Endothelial cell (in vitro differentiated cells): Measurements from ENCODE around the gene KCNE5. TPM values are rescaled to one million over a fixed set of nuclear protein-coding genes. Genes with fewer than 3 reads are reported as not detected.
"Not testable (repeated sequence)": the region's sequence is repeated elsewhere in the genome, so short reads cannot be mapped to it uniquely, and the experiment has no call there.

ENCODE experiments used
- DNase-seq: peaks from one replicate; pipeline ENCODE4 v3.0.0; 2021; ENCODE audit warnings: low spot score
- H3K27ac Mint-ChIP-seq: one replicate; pipeline ENCODE4 v1.8.0; 2021; ENCODE audit warnings: mixed read lengths, inconsistent platforms; ENCODE audit not compliant: unreplicated experiment
- H3K27me3 Mint-ChIP-seq: one replicate; pipeline ENCODE4 v1.8.0; 2021; ENCODE audit warnings: mild to moderate bottlenecking, moderate library complexity, mixed read lengths, inconsistent platforms; ENCODE audit not compliant: unreplicated experiment
- H3K36me3 Mint-ChIP-seq: one replicate; pipeline ENCODE4 v1.8.0; 2021; ENCODE audit warnings: mild to moderate bottlenecking, low read depth, mixed read lengths, inconsistent platforms; ENCODE audit not compliant: unreplicated experiment
- H3K4me1 Mint-ChIP-seq: one replicate; pipeline ENCODE4 v1.8.0; 2021; ENCODE audit warnings: mild to moderate bottlenecking, mixed read lengths, inconsistent platforms; ENCODE audit not compliant: unreplicated experiment
- H3K4me3 Mint-ChIP-seq: one replicate; pipeline ENCODE4 v1.8.0; 2021; ENCODE audit warnings: mild to moderate bottlenecking, mixed read lengths, inconsistent platforms; ENCODE audit not compliant: unreplicated experiment
- H3K9me3 Mint-ChIP-seq: one replicate; pipeline ENCODE4 v1.8.0; 2021; ENCODE audit warnings: mixed read lengths, inconsistent platforms; ENCODE audit not compliant: unreplicated experiment
- CTCF ChIP-seq: fragments of 200-600 bp; sonication (generic); IDR thresholded peaks from one replicate; pipeline ENCODE4 v1.5.0; 2021; ENCODE audit warnings: antibody characterized with exemption; ENCODE audit not compliant: unreplicated experiment
- total RNA-seq: library from RNA; stranded (reverse); fragmentation: NEBNext Ultra II Directional; extraction: Animal tissue kit (Norgen Biotek cat#: 25700); gene quantifications from one replicate; pipeline ENCODE4 v1.2.1, GENCODE V29; 2021; ENCODE audit not compliant: unreplicated experiment

Gene KCNE5
- total RNA-seq, 1 donor from 2014 or later, result 9.4 TPM

- no peaks in the 10 kb centered on the region for H3K9me3 Mint-ChIP-seq
- H3K27ac Mint-ChIP-seq, result no peak overlapping the region
- H3K27me3 Mint-ChIP-seq, result no peaks in the 10 kb centered on the region
- H3K4me3 Mint-ChIP-seq, result no peak overlapping the region
- no peak for TF ChIP-seq CTCF
- peaks cover 16% of the 10 kb centered on the region for H3K4me1 Mint-ChIP-seq
- peaks cover 6% of the 10 kb centered on the region for H3K36me3 Mint-ChIP-seq
- no peak for DNase-seq
These were observed 18.7 kb upstream of the KCNE5 start for GRCh38 chrX:109643687-109644086.

GRCh38 chrX:109638158-109638557 lies 13.2 kb upstream of the KCNE5 start:
- Mint-ChIP-seq H3K4me1 (peaks cover 20% of the 10 kb centered on the region), H3K36me3 (peaks cover 4% of the 10 kb centered on the region), H3K9me3 (no peaks in the 10 kb centered on the region), H3K27ac (no peak overlapping the region), H3K27me3 (no peaks in the 10 kb centered on the region), H3K4me3 (no peak overlapping the region)
- no peak for TF ChIP-seq CTCF
- DNase-seq, result no peak

GRCh38 chrX:109637477-109637876 lies 12.5 kb upstream of the KCNE5 start:
- DNase-seq, H3K4me3 Mint-ChIP-seq, H3K36me3 Mint-ChIP-seq, H3K9me3 Mint-ChIP-seq, H3K27me3 Mint-ChIP-seq, H3K27ac Mint-ChIP-seq: not testable (repeated sequence)
- H3K4me1 Mint-ChIP-seq, result peaks cover 18% of the 10 kb centered on the region

GRCh38 chrX:109635146-109635545 lies 10.2 kb upstream of the KCNE5 start:
- no peak for DNase-seq
- H3K27me3 Mint-ChIP-seq, result no peaks in the 10 kb centered on the region
- H3K27ac Mint-ChIP-seq, result no peak overlapping the region
- peak; percentile 49 for TF ChIP-seq CTCF
- H3K9me3 Mint-ChIP-seq, result no peaks in the 10 kb centered on the region
- no peak overlapping the region for H3K4me3 Mint-ChIP-seq
- peaks cover 4% of the 10 kb centered on the region for H3K36me3 Mint-ChIP-seq
- H3K4me1 Mint-ChIP-seq, result peaks cover 16% of the 10 kb centered on the region

GRCh38 chrX:109632906-109633504 lies 8.0 kb upstream of the KCNE5 start:
- TF ChIP-seq CTCF, result peak; percentile 61
- H3K27ac Mint-ChIP-seq, result no peak overlapping the region
- no peaks in the 10 kb centered on the region for H3K27me3 Mint-ChIP-seq
- peak; percentile 23 for DNase-seq
- H3K4me1 Mint-ChIP-seq, result peaks cover 9% of the 10 kb centered on the region
- no peaks in the 10 kb centered on the region for H3K9me3 Mint-ChIP-seq
- peaks cover 5% of the 10 kb centered on the region for H3K36me3 Mint-ChIP-seq
- no peak overlapping the region for H3K4me3 Mint-ChIP-seq
